Ovary (tissue), 9 donors: Measurements from ENCODE around the gene JAG1. TPM values are rescaled to one million over a fixed set of nuclear protein-coding genes. Genes with fewer than 3 reads are reported as not detected.

Source experiments
- DNase-seq, 5 donors: peaks; one replicate each; pipeline ENCODE4 v3.0.0-alpha.2; 2019 to 2020
- H3K27ac ChIP-seq, 2 donors: fragments of 200-600 bp; one replicate each; pipeline versions ENCODE4 v1.5.1 to v1.8.0; 2019 to 2022
- H3K27me3 ChIP-seq: fragments of 200-600 bp; one replicate; pipeline ENCODE4 v1.8.0; 2022
- H3K36me3 ChIP-seq: fragments of 200-600 bp; sonication (generic); one replicate; pipeline ENCODE4 v1.5.1; 2019
- H3K4me1 ChIP-seq: one replicate; pipeline ENCODE4 v1.8.1; 2013; ENCODE audit warnings: mild to moderate bottlenecking, moderate library complexity; ENCODE audit not compliant: insufficient read depth
- H3K4me3 ChIP-seq: fragments of 200-600 bp; sonication (generic); one replicate; pipeline ENCODE4 v1.5.1; 2017
- H3K9me3 ChIP-seq, 2 donors: fragments of 200-600 bp in 1 of 2; sonication (generic) in 1 of 2; one replicate each; pipeline versions ENCODE4 v1.5.1 to v1.8.1; 2013 to 2019; ENCODE audit warnings: mild to moderate bottlenecking in 1 of 2, moderate library complexity in 1 of 2
- CTCF ChIP-seq, 3 donors: fragments of 450-650 bp in 2 of 3; fragments of 200-600 bp in 1 of 3; IDR thresholded peaks; one replicate each; pipeline versions ENCODE4 v1.5.1 to v1.8.0; 2016 to 2022; ENCODE audit warnings: antibody characterized with exemption in 3 of 3, mild to moderate bottlenecking in 1 of 3
- EP300 ChIP-seq: sonication (generic); formaldehyde crosslinking; IDR thresholded peaks from one replicate; pipeline ENCODE4 v1.6.1; 2017; ENCODE audit warnings: antibody characterized with exemption
- POLR2A ChIP-seq: fragments of 450-650 bp; IDR thresholded peaks from one replicate; pipeline ENCODE4 v1.6.1; 2017; ENCODE audit warnings: antibody characterized with exemption, mild to moderate bottlenecking, moderate library complexity
- WGBS, 3 donors: extraction: QIAGEN DNeasy Blood & Tissue Kit in 1 of 3; methylation state at CpG; one replicate each; pipeline versions ENCODE4 v1.1.5 to v1.1.7; 2013 to 2017; 5-methylcytosine and 5-hydroxymethylcytosine counted together
- intact Hi-C, 4 donors: fragments of 100-400 bp; cut with DNase I; formaldehyde crosslinking; loops; one replicate each; pipeline versions ENCODE4 v1.11.0 to v1.15.1; 2022 to 2023
- polyA plus RNA-seq, 2 donors: library from polyadenylated mRNA; stranded (reverse); fragments of 200-250 nt in 1 of 2; fragments of 350-450 nt in 1 of 2; fragmentation: Illumina TruSeq in 1 of 2; extraction: RNeasy Lipid Tissue Mini Kit (QIAGEN cat#74804) in 1 of 2; gene quantifications; one replicate each; pipeline ENCODE4 v1.2.3, GENCODE V29; 2013 to 2014
- total RNA-seq, 7 donors: library from RNA; depleted of rRNA in 2 of 7; stranded (reverse); fragments of >200 nt in 2 of 7; fragmentation: NEBNext Ultra II Directional in 3 of 7; extraction: Animal tissue kit (Norgen Biotek cat#: 25700) in 3 of 7; gene quantifications; one replicate each; pipeline versions ENCODE4 v1.1.0 to v1.2.4, GENCODE V29; 2016 to 2023
- donor health status: DM: no; HTN: no; CAD: no; lungs with moderate emphysema.
- donor health status: DM: no; HTN: no; CAD: no.
- donor health status: Bipolar disorder and iron deficiency.
- donor health status: DM: yes; HTN: yes; CAD: no.
- donor health status: DM: no; HTN: no; CAD: no.
- donor health status: DM: yes; HTN: yes; CAD: no.

JAG1 gene
- total and polyA plus RNA-seq, 9 donors = 27.1 to 69.7 (median 41.0) TPM

GRCh38 chr20:10655720-10656669 lies 17.8 kb downstream of the JAG1 start:
- Histone ChIP-seq H3K36me3 (no peaks in the 10 kb centered on the region), H3K4me3 (no peak overlapping the region), H3K27ac (no peak overlapping the region), H3K4me1 (peaks cover 7% of the 10 kb centered on the region), H3K9me3 (no peaks in the 10 kb centered on the region), H3K27me3 (no peaks in the 10 kb centered on the region)
- TF ChIP-seq POLR2A (no peak), EP300 (no peak), CTCF (IDR thresholded peaks at IDR 0.05) (no peak)
- intact Hi-C loops = no loop called here
- WGBS, 3 donors = 69 to 81% (median 74%) methylated on average over 15 of the region's 15 CpGs
- DNase-seq = peak in 1 of 5 donors; percentile 4

- DNase-seq = peak in 1 of 5 donors; percentile 5
- H3K4me3 ChIP-seq = no peak overlapping the region
- no peaks in the 10 kb centered on the region for H3K36me3 ChIP-seq
- 52 to 70% (median 69%) methylated on average over 7 of the region's 7 CpGs for WGBS, 3 donors
- intact Hi-C loops = no loop called here
- H3K9me3 ChIP-seq = no peaks in the 10 kb centered on the region
- no peak for TF ChIP-seq CTCF (IDR thresholded peaks at IDR 0.05)
- no peak for TF ChIP-seq POLR2A
- TF ChIP-seq EP300 = no peak
- H3K4me1 ChIP-seq = peaks cover 7% of the 10 kb centered on the region
- H3K27me3 ChIP-seq = no peaks in the 10 kb centered on the region
- H3K27ac ChIP-seq = no peak overlapping the region
These were observed 19.2 kb downstream of the JAG1 start for GRCh38 chr20:10654630-10655029.

GRCh38 chr20:10654250-10654610 lies 19.6 kb downstream of the JAG1 start:
- Histone ChIP-seq H3K36me3 (no peaks in the 10 kb centered on the region), H3K4me1 (peaks cover 7% of the 10 kb centered on the region)
- intact Hi-C loops = no loop called here

GRCh38 chr20:10653599-10654249 lies 20.1 kb downstream of the JAG1 start:
- peak overlapping the region; percentile 30 for H3K4me3 ChIP-seq
- no peaks in the 10 kb centered on the region for H3K9me3 ChIP-seq
- no peaks in the 10 kb centered on the region for H3K27me3 ChIP-seq
- WGBS, 3 donors = 3 to 8% (median 7%) methylated on average over 13 of the region's 13 CpGs
- peaks cover 5% of the 10 kb centered on the region for H3K4me1 ChIP-seq
- no peaks in the 10 kb centered on the region for H3K36me3 ChIP-seq
- TF ChIP-seq EP300 = no peak
- TF ChIP-seq POLR2A = no peak
- TF ChIP-seq CTCF (IDR thresholded peaks at IDR 0.05) = no peak
- intact Hi-C loops = no loop called here
- DNase-seq = peak in 4 of 5 donors; percentile 60 to 63 (median 61)
- H3K27ac ChIP-seq = peak overlapping the region in 1 of 2 donors; percentile 50

More at GRCh38 chr20:10654250-10654610, 19.6 kb downstream of the JAG1 start:
- Histone ChIP-seq H3K9me3 (no peaks in the 10 kb centered on the region), H3K27ac (peak overlapping the region in 1 of 2 donors; percentile 50), H3K4me3 (no peak overlapping the region), H3K27me3 (no peaks in the 10 kb centered on the region)
- no peak for DNase-seq
- TF ChIP-seq CTCF (IDR thresholded peaks at IDR 0.05) = no peak
- TF ChIP-seq EP300 = no peak
- no peak for TF ChIP-seq POLR2A
